Endothelial cell of umbilical vein (primary cell): ENCODE results near the gene HELZ2.

ENCODE experiments used
- CTCF ChIP-seq, 2 donors: IDR thresholded peaks; 1 replicate in 1 of 2; 2 replicates in 1 of 2; pipeline ENCODE4 v1.5.1; 2011; ENCODE audit warnings: low read length in 2 of 2, mild to moderate bottlenecking in 2 of 2, moderate library complexity in 2 of 2, control low read depth in 1 of 2, inconsistent platforms in 1 of 2, low read depth in 1 of 2; ENCODE audit not compliant: insufficient read depth in 1 of 2; ENCODE audit errors: extremely low read depth in 1 of 2
- EZH2 ChIP-seq: IDR thresholded peaks from 2 replicates; pipeline ENCODE4 v1.6.1; 2012; ENCODE audit warnings: borderline replicate concordance, low read depth, mild to moderate bottlenecking, moderate library complexity, low read length, inconsistent platforms; ENCODE audit not compliant: severe bottlenecking
- JUN ChIP-seq: IDR thresholded peaks from 2 replicates; pipeline ENCODE4 v1.6.1; 2011; ENCODE audit warnings: borderline replicate concordance, low read depth; ENCODE audit not compliant: insufficient read length, insufficient read depth
- MAX ChIP-seq: IDR thresholded peaks from 2 replicates; pipeline ENCODE4 v1.6.1; 2011; ENCODE audit not compliant: insufficient read depth, insufficient read length
- POLR2A ChIP-seq: IDR thresholded peaks from 2 replicates; pipeline ENCODE4 v1.6.1; 2012; ENCODE audit warnings: low read depth, mild to moderate bottlenecking, control low read depth, low read length

GRCh38 chr20:63570281-63571086 lies 3.6 kb downstream of the HELZ2 start:
- TF ChIP-seq CTCF (IDR thresholded peaks at IDR 0.05; ENCODE audit: extremely low read depth in 1 of 2, insufficient read depth in 1 of 2, low read depth in 1 of 2, low read length in 2 of 2): no peak
- TF ChIP-seq POLR2A: no peak
- no peak for TF ChIP-seq JUN
- TF ChIP-seq EZH2: no peak
- no peak for TF ChIP-seq MAX
